ENCODE measurements around the gene ETS1. TPM values are rescaled to one million over a fixed set of nuclear protein-coding genes. Genes with fewer than 3 reads are reported as not detected.
A peak's percentile ranks its signal among the peaks of the same experiment; 100 is the strongest.

Gene ETS1
- total and polyA plus RNA-seq, 11 donors: 18.4 to 101 (median 45.3) TPM

DNA sequence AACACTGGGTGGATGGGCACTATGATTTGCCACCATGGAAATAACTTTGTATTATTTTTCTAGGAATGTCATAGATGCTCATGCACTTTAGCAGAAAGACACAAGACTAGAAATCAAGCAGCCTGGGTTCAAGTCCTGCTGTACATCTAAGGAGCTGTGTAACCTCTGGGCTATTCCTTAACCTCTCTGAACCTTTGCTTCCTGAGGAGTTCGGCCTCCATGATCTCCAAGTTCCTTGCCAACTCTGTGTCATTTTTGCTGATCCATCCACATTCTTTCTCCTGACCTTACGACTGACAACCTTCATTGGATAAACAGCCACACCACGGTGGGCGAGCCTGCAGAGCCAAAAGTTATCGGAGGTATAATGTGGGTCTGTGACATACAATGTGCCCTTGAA lies 24.1 kb downstream of the ETS1 start:
- Histone ChIP-seq H3K9me3 (no peaks in the 10 kb centered on the region), H3K4me1 (peaks cover 0 to 39% (median 14%) of the 10 kb centered on the region in 12 donors), H3K27me3 (no peaks in the 10 kb centered on the region), H3K36me3 (no peaks in the 10 kb centered on the region), H3K4me3 (no peak overlapping the region), H3K27ac (peak overlapping the region in 6 of 12 donors; percentile 39 to 56 (median 48))
- 74 to 89% (median 81%) methylated on average over 5 of the region's 5 CpGs for WGBS, 4 donors
- no peak for DNase-seq
- ATAC-seq: no peak
- intact Hi-C loops (cut with DNase I): loop anchor here in 2 of 10 donors (5.0 kb wide), 2 partner anchors 54 to 59 kb away; no protein-coding TSS in a partner anchor
- no peak for TF ChIP-seq POLR2A (IDR thresholded peaks at IDR 0.05)
- TF ChIP-seq, protein P1, sequence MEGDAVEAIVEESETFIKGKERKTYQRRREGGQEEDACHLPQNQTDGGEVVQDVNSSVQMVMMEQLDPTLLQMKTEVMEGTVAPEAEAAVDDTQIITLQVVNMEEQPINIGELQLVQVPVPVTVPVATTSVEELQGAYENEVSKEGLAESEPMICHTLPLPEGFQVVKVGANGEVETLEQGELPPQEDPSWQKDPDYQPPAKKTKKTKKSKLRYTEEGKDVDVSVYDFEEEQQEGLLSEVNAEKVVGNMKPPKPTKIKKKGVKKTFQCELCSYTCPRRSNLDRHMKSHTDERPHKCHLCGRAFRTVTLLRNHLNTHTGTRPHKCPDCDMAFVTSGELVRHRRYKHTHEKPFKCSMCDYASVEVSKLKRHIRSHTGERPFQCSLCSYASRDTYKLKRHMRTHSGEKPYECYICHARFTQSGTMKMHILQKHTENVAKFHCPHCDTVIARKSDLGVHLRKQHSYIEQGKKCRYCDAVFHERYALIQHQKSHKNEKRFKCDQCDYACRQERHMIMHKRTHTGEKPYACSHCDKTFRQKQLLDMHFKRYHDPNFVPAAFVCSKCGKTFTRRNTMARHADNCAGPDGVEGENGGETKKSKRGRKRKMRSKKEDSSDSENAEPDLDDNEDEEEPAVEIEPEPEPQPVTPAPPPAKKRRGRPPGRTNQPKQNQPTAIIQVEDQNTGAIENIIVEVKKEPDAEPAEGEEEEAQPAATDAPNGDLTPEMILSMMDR (IDR thresholded peaks at IDR 0.05): no peak

- Histone ChIP-seq H3K36me3 (peaks cover 0 to 3% (median 0%) of the 10 kb centered on the region in 9 donors), H3K4me3 (no peak overlapping the region), H3K9me3 (no peaks in the 10 kb centered on the region), H3K27ac (no peak overlapping the region), H3K4me1 (peaks cover 0 to 31% (median 14%) of the 10 kb centered on the region in 12 donors), H3K27me3 (no peaks in the 10 kb centered on the region)
- 91 to 98% (median 94%) methylated on average over 3 of the region's 3 CpGs for whole genome bisulfite sequencing, 4 donors
- TF ChIP-seq, protein P1 (IDR thresholded peaks at IDR 0.05): no peak
- TF ChIP-seq POLR2A (IDR thresholded peaks at IDR 0.05): no peak
- DNase-seq (no peak), ATAC-seq (no peak)
- intact Hi-C loops (cut with DNase I): loop anchor here in 7 of 10 donors (5.0 to 10.0 kb wide), 8 partner anchors 58 to 385 kb away; no protein-coding TSS in a partner anchor
Measured at GRCh38 chr11:128559496-128560103, 27.8 kb downstream of the ETS1 start.

- H3K36me3 ChIP-seq: peaks cover 0 to 3% (median 0%) of the 10 kb centered on the region in 9 donors
- intact Hi-C loops (cut with DNase I): loop anchor here in 9 of 10 donors (1.0 to 10.0 kb wide), 9 partner anchors 69 to 381 kb away; no protein-coding TSS in a partner anchor
- no peak for ATAC-seq
- H3K4me3 ChIP-seq: no peak overlapping the region
- TF ChIP-seq POLR2A (IDR thresholded peaks at IDR 0.05): no peak
- TF ChIP-seq, protein P1 (IDR thresholded peaks at IDR 0.05): peak; percentile 8 to 63 (median 38)
- H3K27me3 ChIP-seq: no peaks in the 10 kb centered on the region
- WGBS, 4 donors: 57 to 77% (median 70%) methylated on average over 2 of the region's 2 CpGs
- DNase-seq: no peak
- H3K9me3 ChIP-seq: no peaks in the 10 kb centered on the region
- peaks cover 0 to 41% (median 15%) of the 10 kb centered on the region in 12 donors for H3K4me1 ChIP-seq
- peak overlapping the region in 5 of 12 donors; percentile 0 to 37 (median 23) for H3K27ac ChIP-seq
Measured at GRCh38 chr11:128555606-128556005, 31.8 kb downstream of the ETS1 start.

GRCh38 chr11:128553662-128554362 lies 33.5 kb downstream of the ETS1 start:
- WGBS, 4 donors: 30 to 39% (median 37%) methylated on average over 10 of the region's 10 CpGs
- peaks cover 0 to 58% (median 26%) of the 10 kb centered on the region in 12 donors for H3K4me1 ChIP-seq
- peak overlapping the region in 1 of 12 donors; percentile 8 for H3K4me3 ChIP-seq
- no peak for TF ChIP-seq POLR2A (IDR thresholded peaks at IDR 0.05)
- TF ChIP-seq, protein P1 (IDR thresholded peaks at IDR 0.05): peak in 11 of 12 donors; percentile 20 to 51 (median 33)
- intact Hi-C loops (cut with DNase I): loop anchor here in 8 of 10 donors (2.0 to 10.0 kb wide), 10 partner anchors 42 to 379 kb away; no protein-coding TSS in a partner anchor
- H3K36me3 ChIP-seq: peaks cover 0 to 3% (median 0%) of the 10 kb centered on the region in 9 donors
- peak overlapping the region in 11 of 12 donors; percentile 7 to 63 (median 29) for H3K27ac ChIP-seq
- no peaks in the 10 kb centered on the region for H3K9me3 ChIP-seq
- DNase-seq: peak in 3 of 5 donors; percentile 43 to 60 (median 58)
- H3K27me3 ChIP-seq: no peaks in the 10 kb centered on the region
- ATAC-seq: peak in 2 of 4 donors; percentile 21 to 44

Measured in heart left ventricle (tissue), 16 donors.